Body of pancreas (tissue), 4 donors: Measurements from ENCODE around the gene EHBP1. TPM values are rescaled to one million over a fixed set of nuclear protein-coding genes. Genes with fewer than 3 reads are reported as not detected.

ENCODE experiments used
- ATAC-seq: fragments of 150-250 bp; one replicate; pipeline ENCODE4 v1.9.1; 2016
- DNase-seq, 4 donors: peaks; one replicate each; pipeline ENCODE4 v3.0.0-alpha.2; 2019
- H3K27ac ChIP-seq, 4 donors: fragments of 200-600 bp; sonication (generic); 1 replicate in 3 of 4; 2 replicates in 1 of 4; pipeline versions ENCODE4 v1.5.1 to v1.6.1; 2016 to 2019; ENCODE audit warnings: mild to moderate bottlenecking in 1 of 4, mixed read lengths in 1 of 4, moderate library complexity in 1 of 4
- H3K27me3 ChIP-seq, 2 donors: fragments of 200-600 bp; sonication (generic); one replicate each; pipeline ENCODE4 v1.6.0; 2016; ENCODE audit warnings: mild to moderate bottlenecking in 1 of 2
- H3K36me3 ChIP-seq, 2 donors: fragments of 200-600 bp; sonication (generic); replicated peaks in 1 of 2; 2 replicates each; pipeline ENCODE4 v1.5.1; 2016; ENCODE audit warnings: low read depth in 2 of 2; ENCODE audit not compliant: insufficient read depth in 1 of 2
- H3K4me1 ChIP-seq: fragments of 200-600 bp; sonication (generic); one replicate; pipeline ENCODE4 v1.6.0; 2016
- H3K4me3 ChIP-seq, 2 donors: fragments of 200-600 bp; sonication (generic); 1 replicate in 1 of 2; 2 replicates in 1 of 2; pipeline ENCODE4 v1.5.1; 2016 to 2019
- H3K9me3 ChIP-seq, 3 donors: fragments of 200-600 bp; sonication (generic); 1 replicate in 2 of 3; 2 replicates in 1 of 3; pipeline ENCODE4 v1.5.1; 2016
- CTCF ChIP-seq, 7 experiments: fragments of 450-650 bp in 4 of 7; fragments of 200-600 bp in 3 of 7; sonication (generic) in 3 of 7; IDR thresholded peaks; one replicate each; pipeline ENCODE4 v1.5.1; 2016 to 2019; ENCODE audit warnings: antibody characterized with exemption in 7 of 7
- POLR2A ChIP-seq, 3 donors: fragments of 450-650 bp; IDR thresholded peaks; one replicate each; pipeline ENCODE4 v1.6.1; 2016; ENCODE audit warnings: antibody characterized with exemption in 3 of 3, mild to moderate bottlenecking in 2 of 3
- WGBS, 2 donors: methylation state at CpG; one replicate each; pipeline ENCODE4 v1.1.5; 2017; 5-methylcytosine and 5-hydroxymethylcytosine counted together
- intact Hi-C: fragments of 100-400 bp; cut with DNase I; formaldehyde crosslinking; loops from one replicate; pipeline ENCODE4 v1.15.1; 2023
- small RNA-seq: library from RNA; depleted of rRNA; stranded (forward); fragments of <200 nt; gene quantifications from one replicate; pipeline ENCODE3, GENCODE V24; 2016
- total RNA-seq, 2 donors: library from RNA; depleted of rRNA; stranded (reverse); fragments of >200 nt; gene quantifications; one replicate each; pipeline ENCODE4 v1.1.0, GENCODE V29; 2016

Gene EHBP1
- total RNA-seq, 2 donors from 2014 or later, result 43.6 to 45.8 TPM

GRCh38 chr2:63092401-63092800, 386.9 kb downstream of the EHBP1 start:
- no peak overlapping the region for H3K27ac ChIP-seq
- ATAC-seq, result no peak
- 53 to 62% methylated on average over 1 of the region's 1 CpG for WGBS, 2 donors

GRCh38 chr2:63092857-63093256, 387.3 kb downstream of the EHBP1 start:
- intact Hi-C loops, result no loop called here
- WGBS, 2 donors, result 2 to 44% methylated on average over 1 of the region's 1 CpG
- Histone ChIP-seq H3K4me3 (no peak overlapping the region), H3K27me3 (no peaks in the 10 kb centered on the region), H3K27ac (no peak overlapping the region), H3K9me3 (no peaks in the 10 kb centered on the region), H3K4me1 (no peaks in the 10 kb centered on the region), H3K36me3 (no peaks in the 10 kb centered on the region)
- no peak for ATAC-seq
- TF ChIP-seq CTCF (IDR thresholded peaks at IDR 0.05) (no peak), POLR2A (IDR thresholded peaks at IDR 0.05) (no peak)
- DNase-seq, result no peak

More at GRCh38 chr2:63092401-63092800, 386.9 kb downstream of the EHBP1 start:
- TF ChIP-seq CTCF (IDR thresholded peaks at IDR 0.05), result no peak
- no peak for TF ChIP-seq POLR2A (IDR thresholded peaks at IDR 0.05)
- Histone ChIP-seq H3K27me3 (no peaks in the 10 kb centered on the region), H3K9me3 (no peaks in the 10 kb centered on the region), H3K4me1 (no peaks in the 10 kb centered on the region), H3K4me3 (no peak overlapping the region), H3K36me3 (no peaks in the 10 kb centered on the region)
- DNase-seq, result no peak
- intact Hi-C loops, result no loop called here

- no peak for TF ChIP-seq CTCF (IDR thresholded peaks at IDR 0.05)
- 77 to 79% methylated on average over 1 of the region's 1 CpG for WGBS, 2 donors
- Histone ChIP-seq H3K4me1 (no peaks in the 10 kb centered on the region), H3K4me3 (no peak overlapping the region), H3K36me3 (no peaks in the 10 kb centered on the region), H3K27me3 (no peaks in the 10 kb centered on the region), H3K9me3 (no peaks in the 10 kb centered on the region), H3K27ac (no peak overlapping the region)
- intact Hi-C loops, result no loop called here
- DNase-seq (no peak), ATAC-seq (no peak)
These were observed 388.0 kb downstream of the EHBP1 start for GRCh38 chr2:63093502-63093901.

Small RNAs within 50 kb of the gene (small RNA-seq; reads per million reads assigned to genes)
- gene RF00019, result not detected

Other genes with a start within 250 kb of the EHBP1 start
- gene TMEM17, start 199.5 kb upstream of the EHBP1 start, total RNA-seq, result 1 to 10 TPM; 2.3 to 3.3 TPM